Right lobe of liver (tissue), 6 donors: Measurements from ENCODE around the gene GARIN3. TPM values are rescaled to one million over a fixed set of nuclear protein-coding genes. Genes with fewer than 3 reads are reported as not detected.

Source experiments
- ATAC-seq, 4 donors: fragments of 200-7000 bp; cut with Tn5 transposase; one replicate each; pipeline ENCODE4 v1.9.1; 2020; ENCODE audit warnings: mild to moderate bottlenecking in 4 of 4, moderate library complexity in 4 of 4
- DNase-seq, 3 donors: peaks; one replicate each; pipeline ENCODE4 v3.0.0-alpha.2; 2020
- H3K27ac ChIP-seq, 3 donors: fragments of 200-600 bp; one replicate each; pipeline ENCODE4 v1.8.0; 2022
- H3K27me3 ChIP-seq, 2 donors: fragments of 200-600 bp; one replicate each; pipeline ENCODE4 v1.8.0; 2022
- H3K36me3 ChIP-seq, 4 donors: fragments of 200-600 bp; sonication (generic) in 1 of 4; one replicate each; pipeline versions ENCODE4 v1.5.1 to v1.8.0; 2017 to 2022; ENCODE audit warnings: control low read depth in 1 of 4
- H3K4me1 ChIP-seq, 4 donors: fragments of 200-600 bp; sonication (generic) in 1 of 4; one replicate each; pipeline versions ENCODE4 v1.5.1 to v1.8.0; 2017 to 2022; ENCODE audit warnings: control low read depth in 1 of 4
- H3K4me3 ChIP-seq, 3 donors: fragments of 200-600 bp; one replicate each; pipeline ENCODE4 v1.8.0; 2022
- H3K9me3 ChIP-seq, 4 donors: fragments of 200-600 bp; sonication (generic) in 1 of 4; one replicate each; pipeline versions ENCODE4 v1.5.1 to v1.8.0; 2017 to 2022; ENCODE audit warnings: control low read depth in 1 of 4
- POLR2A ChIP-seq: fragments of 450-650 bp; IDR thresholded peaks from one replicate; pipeline ENCODE4 v1.6.1; 2017; ENCODE audit warnings: antibody characterized with exemption, mild to moderate bottlenecking
- WGBS: methylation state at CpG from one replicate; pipeline ENCODE4 v1.1.6; 2018; ENCODE audit warnings: low coverage, low lambda C conversion rate; ENCODE audit not compliant: insufficient coverage; ENCODE audit errors: missing lambda C conversion rate; 5-methylcytosine and 5-hydroxymethylcytosine counted together
- intact Hi-C, 2 donors: fragments of 100-400 bp; cut with DNase I; formaldehyde crosslinking; loops; one replicate each; pipeline versions ENCODE4 v1.11.2 to v1.14.1; 2022
- total RNA-seq, 6 experiments: library from RNA; depleted of rRNA in 2 of 6; stranded (reverse); fragments of >200 nt in 2 of 6; fragmentation: NEBNext Ultra II Directional in 3 of 6; extraction: Animal tissue kit (Norgen Biotek cat#: 25700) in 3 of 6; gene quantifications; one replicate each; pipeline versions ENCODE4 v1.1.0 to v1.2.4, GENCODE V29; 2016 to 2023
- TF ChIP-seq, protein P1 (sequence below), 4 donors: fragments of 200-600 bp in 3 of 4; fragments of 450-650 bp in 1 of 4; IDR thresholded peaks; one replicate each; pipeline versions ENCODE4 v1.5.1 to v1.8.0; 2016 to 2022; ENCODE audit warnings: antibody characterized with exemption in 4 of 4, mild to moderate bottlenecking in 2 of 4
- donor health status: DM: no; HTN: yes; CAD: no.
- donor health status: DM: no; HTN: no; CAD: no.
- donor health status: DM: no; HTN: no; CAD: no.
- donor health status: DM: no; HTN: yes; CAD: no.
- donor health status: DM: no; HTN: yes; CAD: no.

GARIN3 gene
- total RNA-seq, 6 experiments from 2014 or later, result not detected

DNA sequence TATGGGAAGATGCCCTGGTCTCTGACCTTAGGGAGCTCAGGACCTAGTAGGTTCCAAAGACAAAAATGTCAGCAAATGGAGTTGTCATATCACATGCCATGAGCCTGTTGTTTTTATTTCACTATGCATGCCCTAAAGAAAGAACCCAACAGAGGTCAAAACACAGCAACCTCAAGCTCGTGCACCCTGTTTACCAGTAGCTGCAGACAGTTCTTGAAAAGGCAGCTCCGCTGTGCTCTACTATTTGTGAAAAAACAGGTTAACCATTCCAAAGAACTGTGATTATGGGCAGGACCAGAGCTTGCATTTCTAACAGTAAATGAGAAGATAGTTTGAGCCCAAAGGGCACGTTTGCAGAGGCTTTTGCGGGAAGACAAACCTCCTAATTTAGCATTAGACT is 37.4 kb upstream of the GARIN3 start:
- intact Hi-C loops, result no loop called here
- Histone ChIP-seq H3K4me3 (no peak overlapping the region), H3K4me1 (no peaks in the 10 kb centered on the region), H3K27me3 (no peaks in the 10 kb centered on the region), H3K27ac (no peak overlapping the region), H3K9me3 (no peaks in the 10 kb centered on the region), H3K36me3 (no peaks in the 10 kb centered on the region)
- 45% methylated on average over 4 of the region's 4 CpGs for WGBS
- TF ChIP-seq, protein P1, sequence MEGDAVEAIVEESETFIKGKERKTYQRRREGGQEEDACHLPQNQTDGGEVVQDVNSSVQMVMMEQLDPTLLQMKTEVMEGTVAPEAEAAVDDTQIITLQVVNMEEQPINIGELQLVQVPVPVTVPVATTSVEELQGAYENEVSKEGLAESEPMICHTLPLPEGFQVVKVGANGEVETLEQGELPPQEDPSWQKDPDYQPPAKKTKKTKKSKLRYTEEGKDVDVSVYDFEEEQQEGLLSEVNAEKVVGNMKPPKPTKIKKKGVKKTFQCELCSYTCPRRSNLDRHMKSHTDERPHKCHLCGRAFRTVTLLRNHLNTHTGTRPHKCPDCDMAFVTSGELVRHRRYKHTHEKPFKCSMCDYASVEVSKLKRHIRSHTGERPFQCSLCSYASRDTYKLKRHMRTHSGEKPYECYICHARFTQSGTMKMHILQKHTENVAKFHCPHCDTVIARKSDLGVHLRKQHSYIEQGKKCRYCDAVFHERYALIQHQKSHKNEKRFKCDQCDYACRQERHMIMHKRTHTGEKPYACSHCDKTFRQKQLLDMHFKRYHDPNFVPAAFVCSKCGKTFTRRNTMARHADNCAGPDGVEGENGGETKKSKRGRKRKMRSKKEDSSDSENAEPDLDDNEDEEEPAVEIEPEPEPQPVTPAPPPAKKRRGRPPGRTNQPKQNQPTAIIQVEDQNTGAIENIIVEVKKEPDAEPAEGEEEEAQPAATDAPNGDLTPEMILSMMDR (IDR thresholded peaks at IDR 0.05), result no peak
- no peak for TF ChIP-seq POLR2A
- DNase-seq (no peak), ATAC-seq (no peak)

DNA sequence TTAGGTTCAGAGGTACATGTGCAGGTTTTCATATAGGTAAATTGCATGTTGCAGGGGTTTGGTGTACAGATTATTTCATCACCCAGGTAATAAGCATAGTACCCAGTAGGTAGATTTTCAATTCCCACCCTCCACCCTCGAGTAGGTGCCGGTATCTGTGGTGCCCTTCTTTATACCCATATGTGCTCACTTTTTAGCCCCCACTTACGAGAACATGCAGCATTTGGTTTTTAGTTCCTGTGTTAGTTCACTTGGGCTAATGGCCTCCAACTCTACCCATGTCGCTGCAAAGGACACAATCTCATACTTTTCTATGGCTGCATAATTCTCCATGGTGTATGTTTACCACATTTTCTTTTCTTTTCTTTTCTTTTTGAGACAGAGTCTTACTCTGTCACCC is 35.8 kb upstream of the GARIN3 start:
- no peak overlapping the region for H3K27ac ChIP-seq
- DNase-seq, result no peak
- WGBS, result 68% methylated on average over 4 of the region's 4 CpGs

DNA sequence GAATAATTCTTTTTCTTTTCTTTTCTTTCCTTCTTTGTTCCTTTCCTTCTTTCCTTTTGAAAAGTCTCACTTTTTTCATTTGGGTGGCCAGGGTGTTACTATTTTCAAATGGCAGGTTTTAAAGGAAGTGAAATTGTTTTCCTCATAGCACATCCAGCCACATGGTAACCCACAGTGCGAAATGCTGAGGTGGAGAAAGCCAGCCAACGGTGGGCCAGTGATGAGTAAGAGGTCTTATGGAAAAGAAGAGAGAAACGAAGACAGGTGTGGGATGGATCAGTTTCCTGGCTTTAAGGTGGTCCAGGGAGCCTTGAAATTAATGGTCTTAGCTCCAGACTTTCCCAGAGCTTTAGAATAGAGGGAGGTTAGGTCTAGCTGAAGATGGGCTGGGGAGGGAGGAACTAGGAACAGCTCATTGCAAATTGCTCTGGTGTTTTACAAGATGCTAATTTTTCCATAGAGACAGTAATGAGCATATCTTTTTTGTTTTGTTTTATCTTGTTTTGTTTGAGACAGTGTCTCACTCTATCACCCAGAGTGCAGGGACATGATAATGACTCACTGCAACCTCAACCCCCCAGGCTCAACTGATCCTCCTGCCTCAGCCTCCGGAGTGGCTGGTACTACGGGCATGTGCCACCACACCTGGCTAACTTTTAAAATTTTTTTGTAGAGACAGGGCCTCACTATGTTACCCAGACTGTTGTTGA is 32.4 kb upstream of the GARIN3 start:
- no peak overlapping the region for H3K4me3 ChIP-seq
- 26% methylated on average over 4 of the region's 5 CpGs for WGBS
- H3K4me1 ChIP-seq, result no peaks in the 10 kb centered on the region
- no peak for DNase-seq
- no peak overlapping the region for H3K27ac ChIP-seq
- no peaks in the 10 kb centered on the region for H3K27me3 ChIP-seq
- H3K9me3 ChIP-seq, result no peaks in the 10 kb centered on the region
- no peak for ATAC-seq
- no peaks in the 10 kb centered on the region for H3K36me3 ChIP-seq
- no peak for TF ChIP-seq POLR2A
- TF ChIP-seq, protein P1 (IDR thresholded peaks at IDR 0.05), result no peak
- intact Hi-C loops, result no loop called here

More for the DNA sequence above, 35.8 kb upstream of the GARIN3 start:
- no peaks in the 10 kb centered on the region for H3K36me3 ChIP-seq
- no peak overlapping the region for H3K4me3 ChIP-seq
- intact Hi-C loops, result no loop called here
- no peaks in the 10 kb centered on the region for H3K27me3 ChIP-seq
- H3K9me3 ChIP-seq, result no peaks in the 10 kb centered on the region
- no peak for TF ChIP-seq POLR2A
- TF ChIP-seq, protein P1 (IDR thresholded peaks at IDR 0.05), result no peak
- ATAC-seq, result no peak
- no peaks in the 10 kb centered on the region for H3K4me1 ChIP-seq

DNA sequence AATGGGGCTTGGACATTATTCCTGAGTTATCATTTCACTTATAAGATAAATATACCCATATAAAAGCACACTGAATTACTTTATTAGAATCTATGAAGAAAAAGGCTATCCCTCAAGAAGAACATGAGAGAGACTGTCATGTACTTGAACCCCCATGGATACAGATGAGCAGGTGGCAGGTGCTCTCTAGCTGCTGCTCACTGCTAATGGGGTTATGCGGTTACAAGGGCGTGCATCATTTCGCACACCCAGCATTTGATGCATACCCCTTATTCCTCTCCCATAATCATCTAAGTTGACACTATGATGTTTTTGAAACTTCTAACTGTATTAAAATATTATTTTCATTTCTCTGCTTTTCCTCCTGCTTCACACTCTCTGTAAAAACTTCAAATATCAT is 31.0 kb upstream of the GARIN3 start:
- no peaks in the 10 kb centered on the region for H3K4me1 ChIP-seq
- 89% methylated on average over 3 of the region's 3 CpGs for WGBS
- no peak overlapping the region for H3K4me3 ChIP-seq
- H3K27me3 ChIP-seq, result no peaks in the 10 kb centered on the region
- no peaks in the 10 kb centered on the region for H3K36me3 ChIP-seq
- no peak overlapping the region for H3K27ac ChIP-seq
- intact Hi-C loops, result no loop called here
- DNase-seq (no peak), ATAC-seq (no peak)
- H3K9me3 ChIP-seq, result no peaks in the 10 kb centered on the region
- TF ChIP-seq, protein P1 (IDR thresholded peaks at IDR 0.05), result no peak
- TF ChIP-seq POLR2A, result no peak

DNA sequence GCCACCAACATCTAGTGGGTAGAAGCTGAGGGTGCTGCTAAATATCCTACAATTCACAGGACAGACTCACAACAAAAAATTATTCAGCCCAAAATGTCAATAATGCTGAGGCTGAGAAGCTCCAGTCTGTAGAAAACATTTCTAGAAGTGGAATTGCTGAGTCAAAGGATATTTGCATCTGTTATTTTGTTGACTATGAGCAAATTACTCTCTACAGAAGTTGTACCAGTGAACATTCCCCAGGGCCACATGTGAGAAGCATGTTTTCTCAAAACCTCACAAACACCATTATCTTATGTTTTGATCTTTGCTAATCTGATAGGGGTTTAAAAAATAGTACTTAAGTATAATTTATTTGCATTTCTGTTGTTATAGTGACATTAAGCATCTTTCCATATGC is 30.0 kb upstream of the GARIN3 start:
- Histone ChIP-seq H3K36me3 (no peaks in the 10 kb centered on the region), H3K27ac (no peak overlapping the region), H3K4me1 (no peaks in the 10 kb centered on the region), H3K9me3 (no peaks in the 10 kb centered on the region), H3K27me3 (no peaks in the 10 kb centered on the region), H3K4me3 (no peak overlapping the region)
- ATAC-seq, result no peak
- DNase-seq, result no peak
- TF ChIP-seq POLR2A, result no peak
- TF ChIP-seq, protein P1 (IDR thresholded peaks at IDR 0.05), result no peak
- intact Hi-C loops, result no loop called here
